HG03558 (cell line): Measurements from ENCODE around the gene LRP8.

Experiments used
- ATAC-seq: cut with Tn5 transposase; IDR thresholded peaks from one replicate; pipeline ENCODE4 v1.9.1; 2021; ENCODE audit warnings: moderate number of reproducible peaks; ENCODE audit not compliant: unreplicated experiment; ENCODE audit errors: extremely low read depth

LRP8 gene

DNA sequence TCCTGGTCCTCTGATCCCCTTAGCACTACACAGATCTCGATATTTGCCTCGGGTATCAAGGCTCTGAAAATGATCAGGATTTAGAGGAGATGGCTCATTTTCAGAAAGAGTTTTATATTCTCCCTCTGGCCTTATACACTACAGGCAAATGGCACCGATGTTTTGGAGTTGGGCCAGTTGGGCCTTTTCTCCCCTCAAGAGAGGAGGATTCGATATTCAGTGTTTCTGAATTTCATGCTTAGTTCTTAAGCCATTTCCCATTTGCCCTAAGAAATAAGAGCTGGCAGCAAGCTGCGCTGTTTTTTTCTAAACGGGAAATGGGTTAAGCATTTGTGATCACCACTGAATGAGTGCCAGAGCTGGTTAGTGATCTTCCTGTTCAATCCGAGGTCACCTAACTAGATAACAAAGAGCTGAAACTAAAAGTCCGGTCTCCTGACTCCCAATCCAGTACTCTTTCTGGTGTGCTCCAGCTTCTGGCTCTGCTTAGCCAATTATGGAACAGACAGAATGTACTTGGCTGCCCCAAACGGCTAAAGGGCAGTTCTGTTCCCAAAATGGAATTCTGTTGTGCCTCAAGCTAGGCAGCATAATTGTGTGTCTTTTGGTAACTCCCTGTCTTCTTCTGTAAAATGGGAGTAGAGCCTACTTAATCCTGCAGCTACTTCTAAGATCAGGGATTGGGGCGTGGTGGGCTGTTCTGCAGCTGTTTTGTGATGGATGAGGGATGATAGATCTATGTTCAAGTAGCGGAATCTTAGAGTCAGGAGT, 132.4 kb downstream of the LRP8 start:
- no peak for ATAC-seq
